ENCODE results near the gene TNFSF9. TPM values are rescaled to one million over a fixed set of nuclear protein-coding genes. Genes with fewer than 3 reads are reported as not detected.

Gene TNFSF9
- total and polyA plus RNA-seq, 2 experiments from 2014 or later: 0.22 to 0.58 TPM

DNA sequence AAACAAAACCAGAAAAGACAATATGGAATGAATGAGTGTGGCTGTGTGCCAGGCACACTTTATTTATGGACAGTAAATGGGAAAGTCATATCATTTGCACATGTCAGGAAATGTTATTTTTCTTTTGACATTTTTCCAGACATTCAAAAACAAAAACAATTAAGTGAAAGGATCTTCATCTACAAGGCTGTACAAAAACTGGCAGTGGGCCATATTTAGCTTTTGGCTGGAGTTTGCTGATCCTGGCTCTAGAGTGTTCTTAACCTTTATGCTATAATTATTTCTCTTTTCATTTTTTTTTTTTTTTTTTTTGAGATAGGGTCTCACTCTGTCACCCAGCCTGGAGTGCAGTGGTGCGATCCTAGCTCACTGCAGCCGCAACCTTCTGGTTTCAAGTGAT, 6.5 kb upstream of the TNFSF9 start:
- DNase-seq: no peak
- Histone ChIP-seq H2AFZ (no peak overlapping the region), H4K20me1 (ENCODE audit: insufficient read depth) (no peaks in the 10 kb centered on the region), H3K9ac (no peak overlapping the region), H3K9me2 (ENCODE audit: insufficient read depth) (no peaks in the 10 kb centered on the region), H3K4me3 (no peak overlapping the region), H3K79me2 (ENCODE audit: insufficient read depth) (no peaks in the 10 kb centered on the region), H3K4me1 (ENCODE audit: insufficient read depth) (peaks cover 4% of the 10 kb centered on the region), H3K27ac (no peak overlapping the region), H3K27me3 (replicated peaks; ENCODE audit: insufficient read depth) (no peaks in the 10 kb centered on the region), H3K9me3 (ENCODE audit: low read depth) (no peaks in the 10 kb centered on the region), H3K4me2 (ENCODE audit: unreplicated experiment) (no peak overlapping the region), H3F3A (ENCODE audit: insufficient read depth) (no peaks in the 10 kb centered on the region), H3K36me3 (ENCODE audit: low read depth) (no peaks in the 10 kb centered on the region)
- in situ Hi-C loops (cut with MboI): no loop called here
- TF ChIP-seq EZH2phosphoT487 (IDR thresholded peaks at IDR 0.05; ENCODE audit: insufficient read depth, low read depth): no peak
- 53 to 73% methylated on average over 2 of the region's 2 CpGs for WGBS, 2 experiments (ENCODE audit: low coverage in 1 of 2, low lambda C conversion rate in 2 of 2, missing lambda C conversion rate in 2 of 2)

DNA sequence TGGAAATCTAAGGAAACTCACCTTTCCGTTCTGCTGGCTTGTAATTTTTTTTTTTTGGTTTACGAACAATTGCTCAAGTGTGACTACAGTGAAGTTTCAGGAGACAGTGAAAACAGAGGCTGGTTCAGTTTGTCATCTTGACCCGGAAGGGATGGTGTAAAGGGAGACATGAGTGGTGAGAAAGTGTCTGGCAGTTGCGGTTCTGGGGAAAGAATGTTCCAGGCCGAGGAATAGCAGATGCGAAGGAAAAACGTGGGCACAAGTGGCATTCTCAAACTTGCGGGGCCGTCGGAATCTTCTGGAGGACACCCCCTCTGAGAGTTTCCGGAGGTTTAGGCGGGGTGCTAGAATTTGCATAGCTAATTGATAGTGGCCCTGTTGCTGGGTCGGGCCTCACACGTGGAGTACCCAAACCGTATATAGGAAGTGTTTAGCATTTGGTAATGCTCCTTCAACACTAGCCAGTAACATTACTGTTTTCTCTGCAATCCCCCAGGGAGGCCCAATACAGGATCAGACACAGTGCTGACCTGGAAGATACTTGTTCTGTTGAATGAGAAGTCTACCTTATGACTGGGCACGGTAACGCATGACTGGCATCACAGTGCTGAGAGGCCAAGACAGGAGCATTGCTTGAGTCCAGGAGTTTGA, 2.8 kb upstream of the TNFSF9 start:
- Histone ChIP-seq H3K4me2 (ENCODE audit: unreplicated experiment) (no peak overlapping the region), H3K27me3 (replicated peaks; ENCODE audit: insufficient read depth) (peaks cover 9% of the 10 kb centered on the region), H3K9ac (no peak overlapping the region), H3K36me3 (ENCODE audit: low read depth) (no peaks in the 10 kb centered on the region), H3K27ac (no peak overlapping the region), H3K4me3 (no peak overlapping the region), H3F3A (ENCODE audit: insufficient read depth) (no peaks in the 10 kb centered on the region), H4K20me1 (ENCODE audit: insufficient read depth) (no peaks in the 10 kb centered on the region), H3K9me3 (ENCODE audit: low read depth) (no peaks in the 10 kb centered on the region), H2AFZ (no peak overlapping the region), H3K4me1 (ENCODE audit: insufficient read depth) (peaks cover 4% of the 10 kb centered on the region), H3K9me2 (ENCODE audit: insufficient read depth) (no peaks in the 10 kb centered on the region), H3K79me2 (ENCODE audit: insufficient read depth) (no peaks in the 10 kb centered on the region)
- in situ Hi-C loops (cut with MboI): no loop called here
- TF ChIP-seq EZH2phosphoT487 (IDR thresholded peaks at IDR 0.05; ENCODE audit: insufficient read depth, low read depth): no peak
- no peak for TF ChIP-seq EZH2 (IDR thresholded peaks at IDR 0.05; ENCODE audit: insufficient read depth, poor library complexity, severe bottlenecking)
- 67 to 69% methylated on average over 17 of the region's 17 CpGs for WGBS, 2 experiments (ENCODE audit: low coverage in 1 of 2, low lambda C conversion rate in 2 of 2, missing lambda C conversion rate in 2 of 2)
- DNase-seq: no peak

DNA sequence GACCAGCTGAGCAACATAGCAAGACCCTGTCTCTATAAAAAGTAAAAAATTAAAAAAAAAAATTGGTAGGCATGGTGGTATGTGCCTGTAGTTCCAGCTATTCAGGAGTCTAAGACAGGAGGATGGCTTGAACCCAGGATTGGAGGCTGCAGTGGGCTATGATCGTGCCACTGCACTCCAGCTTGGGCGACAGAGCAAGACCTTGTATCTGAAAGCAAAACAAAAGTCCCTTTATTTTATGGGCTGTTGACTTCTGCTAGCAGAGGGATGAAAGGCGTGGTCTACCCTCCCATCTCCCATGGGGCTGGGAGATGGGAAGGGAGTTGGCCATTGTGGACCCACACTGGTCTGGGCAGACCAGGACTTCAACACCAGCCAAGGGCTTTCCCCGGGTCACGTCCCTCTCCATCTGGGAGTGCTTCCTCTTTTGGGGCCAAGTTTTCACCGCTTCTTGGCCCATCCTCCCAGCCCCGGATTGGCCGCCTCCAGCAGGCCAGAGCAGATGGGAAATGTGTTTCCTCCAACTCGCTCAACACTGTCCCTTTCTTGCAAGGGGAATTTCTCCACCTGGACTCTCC, 2.2 kb upstream of the TNFSF9 start:
- in situ Hi-C loops (cut with MboI): no loop called here
- Histone ChIP-seq H3K27ac (no peak overlapping the region), H3F3A (ENCODE audit: insufficient read depth) (no peaks in the 10 kb centered on the region), H3K79me2 (ENCODE audit: insufficient read depth) (no peaks in the 10 kb centered on the region), H3K4me3 (no peak overlapping the region), H3K9ac (no peak overlapping the region), H4K20me1 (ENCODE audit: insufficient read depth) (no peaks in the 10 kb centered on the region), H3K36me3 (ENCODE audit: low read depth) (no peaks in the 10 kb centered on the region), H2AFZ (no peak overlapping the region), H3K27me3 (replicated peaks; ENCODE audit: insufficient read depth) (peaks cover 9% of the 10 kb centered on the region), H3K9me3 (ENCODE audit: low read depth) (no peaks in the 10 kb centered on the region), H3K9me2 (ENCODE audit: insufficient read depth) (no peaks in the 10 kb centered on the region), H3K4me2 (ENCODE audit: unreplicated experiment) (no peak overlapping the region), H3K4me1 (ENCODE audit: insufficient read depth) (peaks cover 4% of the 10 kb centered on the region)
- 10 to 20% methylated on average over 9 of the region's 9 CpGs for WGBS, 2 experiments (ENCODE audit: low coverage in 1 of 2, low lambda C conversion rate in 2 of 2, missing lambda C conversion rate in 2 of 2)
- TF ChIP-seq EZH2phosphoT487 (IDR thresholded peaks at IDR 0.05; ENCODE audit: insufficient read depth, low read depth): no peak
- no peak for TF ChIP-seq EZH2 (IDR thresholded peaks at IDR 0.05; ENCODE audit: insufficient read depth, poor library complexity, severe bottlenecking)
- DNase-seq: peak; percentile 18

DNA sequence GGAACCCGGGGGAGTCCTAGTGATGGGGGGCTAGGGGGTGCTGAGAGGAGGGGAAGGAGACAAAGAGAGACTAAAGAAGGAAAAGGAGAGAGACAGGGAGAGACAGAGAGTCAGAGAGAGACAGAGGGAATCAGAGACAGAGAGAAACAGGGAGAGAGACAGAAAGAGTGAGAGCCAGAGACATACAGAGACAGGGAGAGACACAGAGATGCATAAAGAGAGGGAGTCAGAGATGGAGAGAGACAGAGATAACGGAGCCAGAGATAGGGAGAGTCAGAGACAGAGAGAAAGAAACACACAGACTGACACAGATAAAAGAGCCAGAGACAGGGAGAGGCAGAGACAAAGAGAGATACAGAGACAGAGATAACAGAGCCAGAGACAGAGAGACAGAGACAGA, 1.5 kb upstream of the TNFSF9 start:
- no peaks in the 10 kb centered on the region for H3K9me3 ChIP-seq (ENCODE audit: low read depth)
- no peak for TF ChIP-seq EZH2 (IDR thresholded peaks at IDR 0.05; ENCODE audit: insufficient read depth, poor library complexity, severe bottlenecking)
- TF ChIP-seq EZH2phosphoT487 (IDR thresholded peaks at IDR 0.05; ENCODE audit: insufficient read depth, low read depth): no peak
- no peak overlapping the region for H3K9ac ChIP-seq
- no peaks in the 10 kb centered on the region for H4K20me1 ChIP-seq (ENCODE audit: insufficient read depth)
- in situ Hi-C loops (cut with MboI): no loop called here
- WGBS, 2 experiments (ENCODE audit: low coverage in 1 of 2, low lambda C conversion rate in 2 of 2, missing lambda C conversion rate in 2 of 2): 27 to 33% methylated on average over 2 of the region's 2 CpGs
- H3K79me2 ChIP-seq (ENCODE audit: insufficient read depth): no peaks in the 10 kb centered on the region
- H3K9me2 ChIP-seq (ENCODE audit: insufficient read depth): no peaks in the 10 kb centered on the region
- no peaks in the 10 kb centered on the region for H3F3A ChIP-seq (ENCODE audit: insufficient read depth)
- H3K27me3 ChIP-seq (replicated peaks; ENCODE audit: insufficient read depth): peaks cover 9% of the 10 kb centered on the region
- H3K4me1 ChIP-seq (ENCODE audit: insufficient read depth): peaks cover 4% of the 10 kb centered on the region
- H3K4me2 ChIP-seq (ENCODE audit: unreplicated experiment): peak overlapping the region; percentile 90
- DNase-seq: no peak
- no peak overlapping the region for H3K27ac ChIP-seq
- H3K4me3 ChIP-seq: no peak overlapping the region
- H3K36me3 ChIP-seq (ENCODE audit: low read depth): no peaks in the 10 kb centered on the region
- no peak overlapping the region for H2AFZ ChIP-seq

All from GM23248 (cell line).